Sigmoid colon (tissue), 4 donors: ENCODE measurements around the gene ATXN3.

Source experiments
- POLR2A ChIP-seq, 2 donors: fragments of 450-650 bp; IDR thresholded peaks; one replicate each; pipeline ENCODE4 v1.6.1; 2016; ENCODE audit warnings: antibody characterized with exemption in 2 of 2, mild to moderate bottlenecking in 2 of 2, moderate library complexity in 2 of 2
- POLR2AphosphoS5 ChIP-seq, 4 donors: sonication (generic); formaldehyde crosslinking; IDR thresholded peaks; one replicate each; pipeline ENCODE4 v1.6.1; 2017; ENCODE audit warnings: antibody characterized with exemption in 4 of 4
- TF ChIP-seq, protein P1 (sequence below), 4 experiments: fragments of 450-650 bp in 3 of 4; fragments of 200-600 bp in 1 of 4; IDR thresholded peaks; one replicate each; pipeline ENCODE4 v1.5.1; 2016 to 2019; ENCODE audit warnings: antibody characterized with exemption in 4 of 4, mild to moderate bottlenecking in 3 of 4, moderate library complexity in 2 of 4

DNA sequence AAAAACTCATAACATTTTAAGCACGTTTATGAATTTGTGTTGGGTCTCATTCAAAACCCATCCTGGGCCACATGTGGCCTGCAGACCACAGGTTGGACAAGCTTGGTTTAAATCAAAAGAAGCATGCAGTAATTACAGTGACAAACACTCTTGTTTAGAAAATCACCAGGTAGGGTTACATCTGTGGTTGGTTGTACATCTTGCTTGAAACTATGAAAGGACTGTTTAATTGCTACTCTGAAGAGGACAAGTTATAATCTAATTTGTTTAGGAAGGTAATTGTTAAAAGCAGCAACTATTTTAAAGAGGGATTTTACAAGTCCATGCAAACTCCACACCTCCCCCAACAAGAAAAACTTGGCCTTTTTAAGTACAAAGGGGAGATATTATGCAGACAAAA lies 70.5 kb downstream of the ATXN3 start:
- TF ChIP-seq, protein P1, sequence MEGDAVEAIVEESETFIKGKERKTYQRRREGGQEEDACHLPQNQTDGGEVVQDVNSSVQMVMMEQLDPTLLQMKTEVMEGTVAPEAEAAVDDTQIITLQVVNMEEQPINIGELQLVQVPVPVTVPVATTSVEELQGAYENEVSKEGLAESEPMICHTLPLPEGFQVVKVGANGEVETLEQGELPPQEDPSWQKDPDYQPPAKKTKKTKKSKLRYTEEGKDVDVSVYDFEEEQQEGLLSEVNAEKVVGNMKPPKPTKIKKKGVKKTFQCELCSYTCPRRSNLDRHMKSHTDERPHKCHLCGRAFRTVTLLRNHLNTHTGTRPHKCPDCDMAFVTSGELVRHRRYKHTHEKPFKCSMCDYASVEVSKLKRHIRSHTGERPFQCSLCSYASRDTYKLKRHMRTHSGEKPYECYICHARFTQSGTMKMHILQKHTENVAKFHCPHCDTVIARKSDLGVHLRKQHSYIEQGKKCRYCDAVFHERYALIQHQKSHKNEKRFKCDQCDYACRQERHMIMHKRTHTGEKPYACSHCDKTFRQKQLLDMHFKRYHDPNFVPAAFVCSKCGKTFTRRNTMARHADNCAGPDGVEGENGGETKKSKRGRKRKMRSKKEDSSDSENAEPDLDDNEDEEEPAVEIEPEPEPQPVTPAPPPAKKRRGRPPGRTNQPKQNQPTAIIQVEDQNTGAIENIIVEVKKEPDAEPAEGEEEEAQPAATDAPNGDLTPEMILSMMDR (IDR thresholded peaks at IDR 0.05), result no peak
- TF ChIP-seq POLR2AphosphoS5 (IDR thresholded peaks at IDR 0.05) (no peak), POLR2A (IDR thresholded peaks at IDR 0.05) (no peak)
